ENCODE results near the gene PLCD3.

GRCh38 chr17:45060382-45060796, 71.9 kb downstream of the PLCD3 start:
- no peak for TF ChIP-seq POLR2AphosphoS5 (IDR thresholded peaks at IDR 0.05)
- TF ChIP-seq CTCF (IDR thresholded peaks at IDR 0.05) = no peak
- TF ChIP-seq POLR2A (IDR thresholded peaks at IDR 0.05) = no peak
